SU-DHL-6 (cell line): ENCODE data around the gene NUDT3.

Experiments
- H2AFZ ChIP-seq: fragments of 200-600 bp; sonication (generic); 2 replicates; pipeline ENCODE4 v1.6.1; 2014; ENCODE audit warnings: low read depth, mild to moderate bottlenecking, moderate library complexity, mixed read lengths, antibody characterized with exemption, low read length; ENCODE audit not compliant: severe bottlenecking
- H3F3A ChIP-seq: fragments of 200-600 bp; shearing (Covaris generic); 2 replicates; pipeline ENCODE4 v1.6.0; 2016; ENCODE audit warnings: antibody characterized with exemption, mild to moderate bottlenecking; ENCODE audit not compliant: insufficient read depth
- H3K27ac ChIP-seq: fragments of 200-600 bp; sonication (generic); 2 replicates; pipeline ENCODE4 v1.5.1; 2016; ENCODE audit warnings: low read depth, mild to moderate bottlenecking, low read length, moderate library complexity, mixed read lengths
- H3K27me3 ChIP-seq: fragments of 200-600 bp; sonication (generic), shearing (Covaris generic); 2 replicates; pipeline ENCODE4 v1.6.0; 2014; ENCODE audit warnings: mild to moderate bottlenecking, low read length
- H3K36me3 ChIP-seq: fragments of 200-600 bp; sonication (generic); 2 replicates; pipeline ENCODE4 v1.6.1; 2014; ENCODE audit warnings: mild to moderate bottlenecking, low read length, mixed read lengths
- H3K4me2 ChIP-seq: fragments of 300-600, 200-600 bp; shearing (Covaris generic), sonication (generic); 2 replicates; pipeline ENCODE4 v1.6.0; 2014; ENCODE audit warnings: low read length, low read depth, mild to moderate bottlenecking; ENCODE audit not compliant: poor library complexity, severe bottlenecking
- H3K4me3 ChIP-seq: fragments of 200-600 bp; sonication (generic); 2 replicates; pipeline ENCODE4 v1.5.1; 2014; ENCODE audit warnings: antibody characterized with exemption, low read length, mild to moderate bottlenecking, mixed read lengths; ENCODE audit not compliant: insufficient read depth, poor library complexity, severe bottlenecking
- H3K79me2 ChIP-seq: fragments of 200-600 bp; sonication (generic); 2 replicates; pipeline ENCODE4 v1.6.1; 2014; ENCODE audit warnings: mild to moderate bottlenecking, low read length, moderate library complexity; ENCODE audit not compliant: insufficient read depth
- H3K9ac ChIP-seq: fragments of 200-600 bp; sonication (generic); 2 replicates; pipeline ENCODE4 v1.7.0; 2014; ENCODE audit warnings: mild to moderate bottlenecking, low read length
- H3K9me2 ChIP-seq: fragments of 200-600 bp; sonication (generic); replicated peaks from 2 replicates; pipeline ENCODE4 v1.6.1; 2014; ENCODE audit warnings: low read length; ENCODE audit not compliant: insufficient read depth
- H3K9me3 ChIP-seq: fragments of 200-600 bp; sonication (generic); 2 replicates; pipeline ENCODE4 v1.6.1; 2014; ENCODE audit warnings: low read length, mixed read lengths; ENCODE audit not compliant: insufficient read depth
- H4K20me1 ChIP-seq: fragments of 200-600 bp; sonication (generic); 2 replicates; pipeline ENCODE4 v1.6.1; 2014; ENCODE audit warnings: low read depth, mild to moderate bottlenecking, antibody characterized with exemption, low read length, moderate library complexity, mixed read lengths
- EZH2phosphoT487 ChIP-seq: fragments of 200-600 bp; sonication (generic), shearing (Covaris generic); conservative IDR thresholded peaks from 2 replicates; pipeline ENCODE4 v1.6.1; 2018; ENCODE audit warnings: mild to moderate bottlenecking, antibody characterized with exemption, low read length, moderate library complexity, mixed read lengths
- TF ChIP-seq, protein P1 (sequence below): fragments of 200-600 bp; sonication (generic); IDR thresholded peaks from one replicate; pipeline ENCODE4 v1.5.1; 2017; ENCODE audit warnings: antibody characterized with exemption, mild to moderate bottlenecking, low read length, moderate library complexity; ENCODE audit not compliant: insufficient read depth, poor library complexity, severe bottlenecking

The NUDT3 gene

DNA sequence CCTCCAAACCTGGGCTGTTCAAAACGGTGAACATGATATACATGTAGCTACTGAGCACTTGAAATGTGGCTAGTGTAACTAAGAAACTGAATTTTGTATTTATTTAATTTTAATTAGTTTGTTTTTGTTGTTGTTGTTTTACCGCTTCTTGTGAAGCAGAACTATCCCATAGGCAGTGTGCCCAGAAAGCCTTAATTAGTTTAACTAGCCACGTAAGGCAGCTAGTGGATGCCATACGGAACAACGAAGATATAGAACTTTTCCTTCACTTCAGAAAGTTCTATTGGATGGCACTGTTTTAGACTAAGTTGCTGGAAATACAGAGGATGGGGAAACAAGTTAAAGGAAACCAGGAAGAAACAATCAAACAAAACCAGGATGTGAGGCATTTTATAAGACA lies 70.6 kb downstream of the NUDT3 start:
- H3K27me3 ChIP-seq, result no peaks in the 10 kb centered on the region
- H3K4me3 ChIP-seq, result no peak overlapping the region
- H3K9me3 ChIP-seq, result no peaks in the 10 kb centered on the region
- no peak overlapping the region for H3K4me2 ChIP-seq
- no peak overlapping the region for H2AFZ ChIP-seq
- H3K9ac ChIP-seq, result no peak overlapping the region
- peaks cover 4% of the 10 kb centered on the region; the same call in 1 of the 2 replicates for H3K36me3 ChIP-seq
- H3F3A ChIP-seq, result 0 out of 2 replicates have a peak, but pooled peaks cover 11% of the 10 kb centered on the region
- H3K9me2 ChIP-seq, result no peaks in the 10 kb centered on the region
- no peak for TF ChIP-seq EZH2phosphoT487
- H4K20me1 ChIP-seq, result peaks cover 12% of the 10 kb centered on the region; the same call in 1 of the 2 replicates
- peaks cover 45% of the 10 kb centered on the region for H3K79me2 ChIP-seq
- no peak overlapping the region for H3K27ac ChIP-seq

DNA sequence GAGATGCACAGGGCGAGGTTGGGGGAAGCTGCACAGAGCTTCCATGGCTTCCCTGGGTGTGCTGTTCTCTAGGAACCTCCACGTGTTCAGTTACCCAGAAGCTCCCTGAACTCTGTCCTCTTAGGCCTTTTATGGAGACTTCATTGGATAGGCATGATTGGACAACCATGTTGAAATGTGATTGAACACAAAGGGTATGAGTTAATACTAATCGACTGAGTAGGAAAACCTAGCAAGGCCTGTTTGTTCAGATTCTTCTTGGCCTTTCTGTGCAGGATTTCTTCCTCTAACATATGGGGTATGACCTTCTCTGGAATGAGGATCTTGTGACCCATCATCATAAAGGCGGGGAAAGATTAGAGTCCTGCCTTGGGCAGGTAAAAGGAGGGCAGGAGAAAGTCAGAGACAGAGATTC lies 73.0 kb downstream of the NUDT3 start:
- Histone ChIP-seq H3K36me3 (no peaks in the 10 kb centered on the region), H3K9me2 (no peaks in the 10 kb centered on the region), H4K20me1 (peaks cover 25% of the 10 kb centered on the region; the same call in 1 of the 2 replicates), H3K9ac (no peak overlapping the region), H3K9me3 (no peaks in the 10 kb centered on the region), H3K79me2 (peaks cover 57% of the 10 kb centered on the region), H3K27ac (no peak overlapping the region), H3K27me3 (no peaks in the 10 kb centered on the region), H2AFZ (no peak overlapping the region), H3F3A (peaks cover 10% of the 10 kb centered on the region; the same call in 1 of the 2 replicates), H3K4me2 (no peak overlapping the region), H3K4me3 (no peak overlapping the region)
- TF ChIP-seq EZH2phosphoT487, result no peak
- TF ChIP-seq, protein P1, sequence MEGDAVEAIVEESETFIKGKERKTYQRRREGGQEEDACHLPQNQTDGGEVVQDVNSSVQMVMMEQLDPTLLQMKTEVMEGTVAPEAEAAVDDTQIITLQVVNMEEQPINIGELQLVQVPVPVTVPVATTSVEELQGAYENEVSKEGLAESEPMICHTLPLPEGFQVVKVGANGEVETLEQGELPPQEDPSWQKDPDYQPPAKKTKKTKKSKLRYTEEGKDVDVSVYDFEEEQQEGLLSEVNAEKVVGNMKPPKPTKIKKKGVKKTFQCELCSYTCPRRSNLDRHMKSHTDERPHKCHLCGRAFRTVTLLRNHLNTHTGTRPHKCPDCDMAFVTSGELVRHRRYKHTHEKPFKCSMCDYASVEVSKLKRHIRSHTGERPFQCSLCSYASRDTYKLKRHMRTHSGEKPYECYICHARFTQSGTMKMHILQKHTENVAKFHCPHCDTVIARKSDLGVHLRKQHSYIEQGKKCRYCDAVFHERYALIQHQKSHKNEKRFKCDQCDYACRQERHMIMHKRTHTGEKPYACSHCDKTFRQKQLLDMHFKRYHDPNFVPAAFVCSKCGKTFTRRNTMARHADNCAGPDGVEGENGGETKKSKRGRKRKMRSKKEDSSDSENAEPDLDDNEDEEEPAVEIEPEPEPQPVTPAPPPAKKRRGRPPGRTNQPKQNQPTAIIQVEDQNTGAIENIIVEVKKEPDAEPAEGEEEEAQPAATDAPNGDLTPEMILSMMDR, result no peak

DNA sequence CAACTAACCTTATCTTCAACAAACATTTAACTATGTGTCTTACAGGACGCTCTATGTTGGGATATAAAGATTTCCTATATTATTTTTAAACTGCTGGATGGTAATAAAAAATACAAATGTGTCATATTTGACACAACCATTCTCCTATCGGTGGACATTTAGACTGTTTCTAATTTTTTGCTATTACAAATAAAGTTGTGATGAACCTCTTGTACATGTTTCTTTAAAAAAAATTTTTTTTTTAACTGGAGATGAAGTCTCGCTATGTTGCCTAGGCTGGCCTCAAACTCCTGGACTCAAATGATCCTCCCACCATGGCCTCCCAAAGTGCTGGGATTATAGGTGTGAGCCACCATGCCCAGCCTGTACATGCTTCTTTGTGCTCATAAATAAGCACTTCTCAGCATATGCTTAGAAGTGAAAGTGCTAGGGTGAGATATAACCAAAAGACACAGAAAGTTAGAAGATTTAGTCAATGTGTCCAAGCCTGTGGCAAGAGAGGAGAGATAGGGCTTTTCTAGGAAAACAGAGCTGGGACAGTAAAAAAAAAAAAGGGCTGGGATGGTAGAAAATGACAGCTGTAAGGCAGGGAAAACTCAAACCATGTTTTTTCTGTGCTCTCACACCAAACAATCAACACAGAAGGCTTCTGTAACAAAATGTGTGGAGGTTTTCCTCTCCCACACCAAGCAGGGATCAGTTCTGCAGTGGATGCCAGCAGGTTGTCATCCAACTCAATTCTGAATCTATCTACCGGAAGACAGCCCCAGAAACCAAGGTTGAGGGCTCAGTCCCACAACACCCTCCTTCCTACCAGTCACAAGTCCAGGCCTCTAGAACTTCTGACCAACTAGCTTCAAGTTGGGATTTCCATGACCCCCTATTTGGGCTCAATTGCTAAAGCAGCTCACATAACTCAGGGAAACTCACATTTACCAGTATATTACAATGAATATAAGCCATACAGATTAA lies 73.7 kb downstream of the NUDT3 start:
- no peaks in the 10 kb centered on the region for H3K9me2 ChIP-seq
- no peaks in the 10 kb centered on the region for H3K36me3 ChIP-seq
- TF ChIP-seq EZH2phosphoT487, result no peak
- TF ChIP-seq, protein P1, result no peak
- no peak overlapping the region for H2AFZ ChIP-seq
- H3F3A ChIP-seq, result peaks cover 10% of the 10 kb centered on the region; the same call in 1 of the 2 replicates
- peaks cover 56% of the 10 kb centered on the region for H3K79me2 ChIP-seq
- H3K4me3 ChIP-seq, result no peak overlapping the region
- H3K4me2 ChIP-seq, result no peak overlapping the region
- H3K9me3 ChIP-seq, result no peaks in the 10 kb centered on the region
- no peaks in the 10 kb centered on the region for H3K27me3 ChIP-seq
- H4K20me1 ChIP-seq, result peaks cover 26% of the 10 kb centered on the region; the same call in 1 of the 2 replicates
- no peak overlapping the region for H3K9ac ChIP-seq
- H3K27ac ChIP-seq, result no peak overlapping the region
